Nephron (organoid): Measurements from ENCODE around the gene R3HCC1L.
A peak's percentile ranks its signal among the peaks of the same experiment; 100 is the strongest.
"Not testable (repeated sequence)": the region's sequence is repeated elsewhere in the genome, so short reads cannot be mapped to it uniquely, and the experiment has no call there.

Experiments
- H3K27ac Mint-ChIP-seq, 3 experiments: 2 replicates each; pipeline ENCODE4 v1.8.0; 2020; ENCODE audit warnings: mixed read lengths in 3 of 3, mild to moderate bottlenecking in 2 of 3, moderate library complexity in 1 of 3
- H3K27me3 Mint-ChIP-seq: 2 replicates; pipeline ENCODE4 v1.8.0; 2021; ENCODE audit warnings: low read depth, mild to moderate bottlenecking, moderate library complexity, mixed read lengths
- H3K36me3 Mint-ChIP-seq: 2 replicates; pipeline ENCODE4 v1.8.0; 2020; ENCODE audit warnings: low read depth, mixed read lengths
- H3K4me1 Mint-ChIP-seq: 2 replicates; pipeline ENCODE4 v1.8.0; 2020; ENCODE audit warnings: mixed read lengths
- H3K4me3 Mint-ChIP-seq, 3 experiments: 2 replicates each; pipeline ENCODE4 v1.8.0; 2020; ENCODE audit warnings: mild to moderate bottlenecking in 3 of 3, mixed read lengths in 3 of 3, moderate library complexity in 2 of 3
- H3K9me3 Mint-ChIP-seq: 2 replicates; pipeline ENCODE4 v1.8.0; 2020; ENCODE audit warnings: mixed read lengths
- TF ChIP-seq, protein P1 (sequence below), 3 experiments: fragments of 200-600 bp; sonication (generic); IDR thresholded peaks; one replicate each; pipeline ENCODE4 v1.5.0; 2021; ENCODE audit warnings: antibody characterized with exemption in 3 of 3; ENCODE audit not compliant: unreplicated experiment in 3 of 3

The R3HCC1L gene

DNA sequence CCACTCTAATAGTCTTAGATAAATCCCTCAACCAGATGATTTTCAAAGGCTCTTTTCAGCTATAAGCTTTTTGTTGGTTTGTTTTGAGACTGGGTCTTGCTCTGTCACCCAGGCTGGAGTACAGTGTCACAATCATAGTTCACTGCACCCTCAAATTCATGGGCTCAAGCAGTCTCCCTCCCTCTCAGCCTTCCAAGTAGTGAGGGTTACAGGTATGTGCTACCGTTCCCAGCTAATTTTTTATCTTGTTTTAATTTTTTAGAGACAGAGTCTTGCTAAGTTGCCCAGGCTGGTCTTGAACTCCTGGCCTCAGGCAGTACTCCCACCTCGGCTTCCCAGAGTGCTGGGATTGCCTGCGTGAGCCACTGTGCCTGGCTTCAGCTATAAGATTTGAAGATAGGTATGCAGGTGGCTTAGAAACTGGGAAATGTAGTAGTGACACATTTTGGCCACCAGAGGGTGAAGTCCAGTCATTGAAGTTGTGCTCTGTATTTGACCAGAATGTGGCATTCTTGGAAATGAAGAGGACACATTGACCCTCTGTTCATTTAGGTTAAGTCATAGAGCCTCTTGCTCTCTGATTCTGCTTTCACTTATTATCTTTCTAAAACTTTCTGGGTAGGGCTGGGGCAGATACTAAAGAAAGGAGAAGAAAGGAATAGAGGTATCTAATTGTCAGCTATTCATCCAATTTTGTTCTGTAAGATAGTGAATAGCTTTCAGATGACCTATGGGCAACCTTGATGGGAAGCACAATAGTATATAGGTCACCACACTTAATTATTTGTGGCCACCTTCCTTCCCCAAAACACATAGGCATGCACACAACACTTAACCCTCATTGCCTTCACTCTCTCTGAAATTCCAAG lies 36.0 kb downstream of the R3HCC1L start:
- TF ChIP-seq, protein P1, sequence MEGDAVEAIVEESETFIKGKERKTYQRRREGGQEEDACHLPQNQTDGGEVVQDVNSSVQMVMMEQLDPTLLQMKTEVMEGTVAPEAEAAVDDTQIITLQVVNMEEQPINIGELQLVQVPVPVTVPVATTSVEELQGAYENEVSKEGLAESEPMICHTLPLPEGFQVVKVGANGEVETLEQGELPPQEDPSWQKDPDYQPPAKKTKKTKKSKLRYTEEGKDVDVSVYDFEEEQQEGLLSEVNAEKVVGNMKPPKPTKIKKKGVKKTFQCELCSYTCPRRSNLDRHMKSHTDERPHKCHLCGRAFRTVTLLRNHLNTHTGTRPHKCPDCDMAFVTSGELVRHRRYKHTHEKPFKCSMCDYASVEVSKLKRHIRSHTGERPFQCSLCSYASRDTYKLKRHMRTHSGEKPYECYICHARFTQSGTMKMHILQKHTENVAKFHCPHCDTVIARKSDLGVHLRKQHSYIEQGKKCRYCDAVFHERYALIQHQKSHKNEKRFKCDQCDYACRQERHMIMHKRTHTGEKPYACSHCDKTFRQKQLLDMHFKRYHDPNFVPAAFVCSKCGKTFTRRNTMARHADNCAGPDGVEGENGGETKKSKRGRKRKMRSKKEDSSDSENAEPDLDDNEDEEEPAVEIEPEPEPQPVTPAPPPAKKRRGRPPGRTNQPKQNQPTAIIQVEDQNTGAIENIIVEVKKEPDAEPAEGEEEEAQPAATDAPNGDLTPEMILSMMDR (IDR thresholded peaks at IDR 0.05; ENCODE audit: unreplicated experiment in 3 of 3), result peak; percentile 69 to 78 (median 76)
- Mint-ChIP-seq H3K4me3 (no peak overlapping the region), H3K27ac (no peak overlapping the region), H3K27me3 (no peaks in the 10 kb centered on the region), H3K36me3 (peaks cover 26% of the 10 kb centered on the region), H3K4me1 (peaks cover 29% of the 10 kb centered on the region), H3K9me3 (no peaks in the 10 kb centered on the region)

GRCh38 chr10:98172073-98172472 lies 37.6 kb downstream of the R3HCC1L start:
- TF ChIP-seq, protein P1 (IDR thresholded peaks at IDR 0.05; ENCODE audit: unreplicated experiment in 3 of 3), result no peak
- Mint-ChIP-seq H3K27me3 (no peaks in the 10 kb centered on the region), H3K36me3 (peaks cover 29% of the 10 kb centered on the region), H3K4me3 (no peak overlapping the region), H3K9me3 (peaks cover 6% of the 10 kb centered on the region), H3K4me1 (peaks cover 29% of the 10 kb centered on the region), H3K27ac (peak overlapping the region in 1 of 3 experiments; percentile 35)

GRCh38 chr10:98172495-98172894 lies 38.0 kb downstream of the R3HCC1L start:
- H3K4me3 Mint-ChIP-seq, result no peak overlapping the region
- H3K27ac Mint-ChIP-seq, result peak overlapping the region in 1 of 3 experiments; percentile 35
- TF ChIP-seq, protein P1 (IDR thresholded peaks at IDR 0.05; ENCODE audit: unreplicated experiment in 3 of 3), result no peak
- peaks cover 33% of the 10 kb centered on the region for H3K36me3 Mint-ChIP-seq
- H3K4me1 Mint-ChIP-seq, result peaks cover 29% of the 10 kb centered on the region
- H3K27me3 Mint-ChIP-seq, result no peaks in the 10 kb centered on the region
- H3K9me3 Mint-ChIP-seq, result peaks cover 8% of the 10 kb centered on the region

DNA sequence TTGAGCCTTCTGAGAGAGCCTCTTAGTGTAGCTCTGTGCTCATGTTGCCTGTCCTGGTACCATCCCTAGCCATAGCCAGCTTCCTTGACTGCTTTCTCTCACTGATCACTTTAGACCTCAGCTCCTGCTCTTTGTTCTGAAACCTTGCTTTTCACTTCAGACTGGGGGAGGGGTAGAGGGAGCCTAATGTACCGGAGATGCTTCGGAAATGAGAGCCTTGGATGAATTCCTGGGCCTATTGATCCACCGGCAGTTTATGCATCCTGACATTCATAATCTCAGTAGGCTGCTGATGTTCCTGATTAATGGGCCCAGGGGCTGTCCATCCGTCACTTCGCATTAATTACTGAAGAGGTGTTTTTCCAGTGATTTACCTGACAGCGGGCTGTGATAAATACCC lies 38.8 kb downstream of the R3HCC1L start:
- peaks cover 10% of the 10 kb centered on the region for H3K9me3 Mint-ChIP-seq
- no peak overlapping the region for H3K27ac Mint-ChIP-seq
- TF ChIP-seq, protein P1 (IDR thresholded peaks at IDR 0.05; ENCODE audit: unreplicated experiment in 3 of 3), result no peak
- peaks cover 39% of the 10 kb centered on the region for H3K36me3 Mint-ChIP-seq
- H3K4me3 Mint-ChIP-seq, result no peak overlapping the region
- H3K4me1 Mint-ChIP-seq, result peaks cover 22% of the 10 kb centered on the region
- H3K27me3 Mint-ChIP-seq, result no peaks in the 10 kb centered on the region

DNA sequence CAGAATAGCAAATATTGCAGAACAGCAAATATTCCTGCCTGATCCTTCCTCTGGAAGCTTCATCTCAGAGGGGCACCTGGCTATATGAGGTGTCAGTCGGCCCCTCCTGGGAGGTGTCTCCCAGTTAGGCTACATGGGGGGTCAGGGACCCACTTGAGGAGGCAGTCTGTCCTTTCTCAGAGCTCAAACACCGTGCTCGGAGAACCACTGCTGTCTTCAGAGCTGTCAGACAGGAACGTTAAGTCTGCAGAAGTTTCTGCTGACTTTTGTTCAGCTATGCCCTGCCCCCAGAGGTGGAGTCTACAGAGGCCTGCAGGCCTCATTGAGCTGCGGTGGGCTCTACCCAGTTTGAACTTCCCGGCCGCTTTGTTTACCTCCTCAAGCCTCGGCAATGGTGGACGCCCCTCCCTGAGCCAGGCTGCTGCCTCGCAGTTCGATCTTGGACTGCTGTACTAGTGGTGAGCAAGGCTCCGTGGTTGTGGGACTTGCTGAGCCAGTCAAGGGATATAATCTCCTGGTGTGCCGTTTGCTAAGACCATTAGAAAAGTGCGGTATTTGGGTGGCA lies 48.0 kb downstream of the R3HCC1L start:
- not testable (repeated sequence) for H3K4me1 Mint-ChIP-seq, H3K27me3 Mint-ChIP-seq, H3K4me3 Mint-ChIP-seq, H3K27ac Mint-ChIP-seq
- Mint-ChIP-seq H3K9me3 (peaks cover 45% of the 10 kb centered on the region), H3K36me3 (peaks cover 90% of the 10 kb centered on the region)

GRCh38 chr10:98186681-98187080 lies 52.2 kb downstream of the R3HCC1L start:
- Mint-ChIP-seq H3K4me3 (no peak overlapping the region), H3K36me3 (peaks cover 80% of the 10 kb centered on the region), H3K27me3 (no peaks in the 10 kb centered on the region), H3K4me1 (no peaks in the 10 kb centered on the region), H3K9me3 (peaks cover 14% of the 10 kb centered on the region), H3K27ac (no peak overlapping the region)
- TF ChIP-seq, protein P1 (IDR thresholded peaks at IDR 0.05; ENCODE audit: unreplicated experiment in 3 of 3), result no peak

- not testable (repeated sequence) for H3K4me1 Mint-ChIP-seq, H3K27ac Mint-ChIP-seq, H3K27me3 Mint-ChIP-seq, H3K4me3 Mint-ChIP-seq
- Mint-ChIP-seq H3K36me3 (peaks cover 71% of the 10 kb centered on the region), H3K9me3 (peaks cover 20% of the 10 kb centered on the region)
These were observed 56.3 kb downstream of the R3HCC1L start for GRCh38 chr10:98190773-98191172.
